Mucosa of gallbladder (tissue), 1 donor: ENCODE measurements around the gene XYLT1. TPM values are rescaled to one million over a fixed set of nuclear protein-coding genes. Genes with fewer than 3 reads are reported as not detected.

Experiments
- DNase-seq: peaks from one replicate; pipeline ENCODE4 v3.0.0-alpha.2; 2020; ENCODE audit warnings: low spot score
- total RNA-seq: library from RNA; stranded (reverse); gene quantifications from one replicate; pipeline ENCODE4 v1.2.1, GENCODE V29; 2021
- donor health status: DM: no; HTN: no; CAD: no.

Gene XYLT1
- total RNA-seq, 1 donor from 2014 or later, result 8.6 TPM

DNA sequence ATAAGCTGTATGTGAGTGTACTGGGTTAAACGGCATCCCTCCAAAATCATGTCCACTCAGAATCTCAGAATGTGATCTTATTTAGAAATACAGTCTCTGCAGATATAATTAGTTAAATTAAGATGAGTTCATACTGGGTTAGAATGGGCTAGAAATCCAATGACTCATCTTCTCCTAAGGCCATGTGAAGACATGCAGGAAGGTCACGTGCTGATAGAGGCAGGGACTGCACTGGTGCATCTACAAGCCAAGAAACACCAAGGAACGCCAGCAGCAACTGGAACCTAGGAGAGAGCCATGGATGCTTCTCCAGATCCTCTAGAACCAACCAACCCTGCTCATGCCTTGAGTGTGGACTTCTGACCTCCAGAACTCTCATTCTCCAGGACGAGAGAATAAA, 241.0 kb downstream of the XYLT1 start:
- DNase-seq, result no peak

- no peak for DNase-seq
Measured at GRCh38 chr16:17229131-17229530, 241.6 kb downstream of the XYLT1 start.

- DNase-seq, result no peak
Measured at GRCh38 chr16:17228708-17229055, 242.1 kb downstream of the XYLT1 start.

GRCh38 chr16:17228048-17228707, 242.6 kb downstream of the XYLT1 start:
- no peak for DNase-seq

DNA sequence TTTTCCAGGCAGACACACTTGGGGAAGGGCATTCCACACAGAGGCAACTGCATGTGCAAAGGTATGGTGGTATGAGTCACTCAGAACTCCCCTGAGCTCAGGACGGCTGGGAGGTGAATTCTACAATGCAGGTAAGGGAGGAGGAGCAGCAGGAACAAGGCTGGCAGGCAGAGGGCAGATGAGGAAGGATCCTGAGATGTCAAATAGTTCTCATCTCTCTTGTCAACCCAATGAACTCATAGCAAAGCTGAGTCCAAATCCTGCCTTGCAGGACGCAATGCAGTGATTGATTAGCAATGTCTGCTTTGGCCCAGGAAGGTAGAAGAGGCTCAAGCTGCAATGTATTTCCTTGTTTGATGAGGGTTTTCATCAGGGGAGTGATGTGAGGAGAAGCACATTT, 243.5 kb downstream of the XYLT1 start:
- no peak for DNase-seq

GRCh38 chr16:17225541-17225940, 245.2 kb downstream of the XYLT1 start:
- no peak for DNase-seq

DNA sequence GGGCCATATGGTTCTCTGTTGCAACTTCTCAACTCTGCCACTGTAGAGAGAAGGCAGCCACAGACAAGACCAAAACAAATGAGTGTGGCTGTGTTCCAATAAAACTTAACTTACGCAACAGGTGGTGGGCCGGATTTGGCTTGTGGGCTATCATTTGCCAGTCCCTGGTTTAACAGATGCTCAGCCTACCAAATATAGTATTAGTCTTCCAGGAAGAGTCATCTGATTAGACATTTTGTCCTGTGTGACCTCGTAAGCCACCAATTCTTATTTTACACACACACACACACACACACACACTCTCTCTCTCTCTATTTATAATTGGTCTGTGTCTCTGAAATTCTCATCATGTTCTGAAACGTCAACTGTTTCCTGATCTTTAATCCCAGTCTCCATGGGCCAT, 245.9 kb downstream of the XYLT1 start:
- DNase-seq, result peak; percentile 62

GRCh38 chr16:17224350-17224749, 246.4 kb downstream of the XYLT1 start:
- DNase-seq, result no peak

- no peak for DNase-seq
Measured at GRCh38 chr16:17223576-17223975, 247.2 kb downstream of the XYLT1 start.

- peak; percentile 16 for DNase-seq
Measured at GRCh38 chr16:17222871-17223401, 247.8 kb downstream of the XYLT1 start.

GRCh38 chr16:17219991-17220390, 250.8 kb downstream of the XYLT1 start:
- DNase-seq, result no peak

GRCh38 chr16:17215936-17216335, 254.8 kb downstream of the XYLT1 start:
- no peak for DNase-seq

DNA sequence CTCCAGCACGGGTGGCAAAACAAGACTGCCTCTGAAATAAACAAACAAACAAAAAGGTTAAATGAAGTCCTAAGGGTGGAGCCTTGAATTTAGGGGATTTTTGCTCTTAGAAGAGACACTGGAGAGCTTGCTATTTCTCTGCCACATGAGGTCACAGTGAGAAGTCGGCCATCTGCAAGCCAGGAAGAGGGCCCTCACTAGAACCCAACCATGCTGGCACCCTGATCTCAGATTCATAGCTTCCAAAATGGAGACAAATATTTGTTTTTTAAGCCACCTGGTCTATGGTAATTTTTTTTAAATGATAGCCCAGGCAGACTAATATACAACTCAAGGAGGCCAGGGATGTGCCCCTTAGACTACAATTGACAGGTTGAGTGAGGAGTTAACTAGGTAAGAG, 255.5 kb downstream of the XYLT1 start:
- no peak for DNase-seq

DNA sequence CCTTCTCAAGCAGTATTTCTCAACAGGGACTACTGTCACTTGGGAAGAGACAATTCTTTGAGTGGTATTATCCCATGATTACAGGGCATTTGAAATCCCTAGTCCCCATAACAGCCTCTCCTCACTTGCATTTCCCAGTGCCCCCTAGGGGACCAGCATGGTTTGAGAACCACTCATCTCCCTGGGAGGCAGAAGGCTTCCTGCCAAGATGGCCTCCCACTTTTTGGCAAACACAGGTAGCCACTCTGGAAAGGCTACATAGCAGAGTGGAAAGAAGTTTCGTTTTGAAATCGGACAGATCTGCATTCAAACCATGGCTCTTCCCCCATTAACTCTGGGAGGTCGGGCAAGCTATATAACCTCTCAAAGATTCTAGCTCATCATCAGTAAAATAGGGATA, 256.8 kb downstream of the XYLT1 start:
- no peak for DNase-seq

GRCh38 chr16:17213025-17213424, 257.7 kb downstream of the XYLT1 start:
- no peak for DNase-seq

GRCh38 chr16:17212606-17213005, 258.2 kb downstream of the XYLT1 start:
- no peak for DNase-seq

DNA sequence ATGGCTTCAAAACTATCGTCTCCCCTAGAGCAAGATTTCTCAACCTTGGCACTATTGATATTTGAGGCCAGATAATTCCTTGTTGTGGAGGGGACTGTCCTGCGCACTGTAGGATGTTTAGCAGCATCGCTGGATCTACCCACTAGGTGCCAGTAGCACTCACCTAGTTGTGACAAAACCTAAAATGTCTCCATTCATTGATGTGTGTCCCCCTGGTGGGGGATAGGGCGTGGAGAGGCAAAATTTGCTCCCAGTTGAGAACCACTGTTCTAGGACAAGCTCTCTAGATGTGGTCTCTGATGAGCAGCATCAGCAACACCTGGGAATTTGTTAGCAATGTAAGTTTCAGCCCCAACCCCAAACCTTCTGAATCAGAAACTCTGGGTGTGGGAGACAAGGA, 259.0 kb downstream of the XYLT1 start:
- DNase-seq, result no peak

DNA sequence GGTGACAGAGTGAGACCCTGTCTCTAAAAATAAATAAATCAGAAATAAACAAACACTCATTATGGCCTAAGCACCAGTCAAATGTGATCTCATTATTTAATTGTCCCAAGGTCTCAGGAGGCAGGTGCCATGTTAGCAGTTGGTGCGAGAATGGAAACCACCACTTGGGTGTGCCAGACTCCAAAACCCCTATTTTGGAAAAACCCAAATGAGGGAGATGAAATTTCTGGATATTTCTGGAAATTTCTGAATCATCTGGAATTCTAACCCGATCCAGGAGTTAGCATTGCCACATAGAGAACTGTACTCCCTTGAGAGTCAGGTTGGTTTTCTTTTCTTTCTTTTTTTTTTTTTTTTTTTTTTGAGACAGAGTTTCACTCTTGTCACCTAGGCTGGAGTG, 264.0 kb downstream of the XYLT1 start:
- no peak for DNase-seq

DNA sequence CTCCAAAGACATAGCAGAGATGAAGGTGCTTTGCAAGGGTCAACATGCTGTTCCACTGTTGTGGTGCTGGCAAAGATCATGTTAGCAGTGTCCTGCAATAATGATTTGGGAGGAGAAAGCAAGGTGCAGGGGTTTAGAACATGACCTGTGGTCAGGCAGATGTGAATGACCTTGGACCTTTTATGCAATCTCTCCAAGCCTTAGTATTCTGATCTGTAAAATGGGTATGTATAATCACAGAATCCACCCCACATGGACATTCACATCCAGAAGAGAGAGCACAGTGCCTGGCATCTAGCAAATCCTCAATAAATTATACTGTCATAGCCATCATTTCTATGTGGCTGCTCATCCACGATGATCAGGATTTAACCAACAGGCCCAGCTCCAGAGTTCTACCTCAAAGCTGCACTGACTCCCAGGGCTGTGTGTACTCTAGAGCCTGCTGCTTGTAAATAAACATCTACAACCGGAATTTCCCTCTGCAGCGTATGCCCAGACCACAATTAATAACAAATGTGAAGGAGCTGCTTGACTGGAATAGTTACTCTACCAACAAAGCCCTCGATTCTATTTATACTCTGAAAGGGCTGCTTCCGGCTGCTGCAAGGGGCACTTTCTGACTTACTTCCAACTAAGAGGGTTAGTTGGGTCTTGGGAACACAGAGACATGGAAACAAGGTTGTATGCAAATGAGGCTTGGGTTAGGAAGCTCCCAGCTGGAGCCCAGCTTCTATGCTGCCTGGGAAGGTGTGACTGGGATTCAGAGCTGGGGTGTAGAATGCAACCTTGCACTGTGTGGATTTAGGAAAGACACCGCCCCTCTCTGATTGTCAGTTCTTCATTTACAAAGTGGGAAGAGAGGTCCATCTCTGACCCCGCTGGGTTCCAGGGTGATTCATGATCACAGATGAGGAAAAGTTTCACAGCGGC, 265.2 kb downstream of the XYLT1 start:
- DNase-seq, result no peak

- DNase-seq, result no peak
Measured at GRCh38 chr16:17204644-17205043, 266.1 kb downstream of the XYLT1 start.

- DNase-seq, result no peak
Measured at GRCh38 chr16:17204206-17204605, 266.6 kb downstream of the XYLT1 start.

DNA sequence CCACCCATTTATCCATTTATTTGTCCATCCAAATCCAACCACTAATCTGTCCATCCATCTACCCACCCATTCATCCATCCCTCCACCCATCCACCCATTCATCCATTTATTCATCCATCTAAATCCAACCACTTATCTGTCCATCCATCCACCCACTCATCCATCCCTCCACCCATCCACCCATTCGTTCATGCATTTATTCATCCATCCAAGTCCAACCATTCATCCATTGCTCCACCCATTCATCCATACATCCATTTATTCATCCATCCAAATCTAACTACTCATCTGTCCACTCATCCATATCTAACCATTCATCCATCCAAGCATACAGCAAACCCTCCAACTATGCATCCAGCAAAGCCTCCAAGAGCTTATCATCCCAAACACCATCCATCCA, 267.3 kb downstream of the XYLT1 start:
- DNase-seq, result no peak

DNA sequence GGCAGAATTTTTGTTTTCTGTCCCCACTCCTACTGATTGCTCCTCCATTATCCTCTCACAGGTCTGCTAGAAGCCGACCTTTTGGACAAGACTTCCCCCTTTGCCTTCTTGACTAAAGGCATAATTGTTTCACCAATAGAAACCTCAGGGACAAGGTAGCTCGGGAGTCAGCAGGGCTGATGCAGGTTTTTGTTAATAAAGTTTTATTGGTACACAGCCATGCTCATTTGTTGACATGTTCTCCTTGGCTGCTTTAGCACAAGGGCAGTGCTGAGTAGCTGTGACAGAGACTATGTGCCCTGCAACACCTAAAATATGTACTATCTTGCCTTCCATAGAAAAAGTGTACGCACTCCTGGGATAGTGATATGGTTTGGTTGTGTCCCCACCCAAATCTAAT, 271.6 kb downstream of the XYLT1 start:
- no peak for DNase-seq
